ENCODE data around the gene PEG3. TPM values are rescaled to one million over a fixed set of nuclear protein-coding genes. Genes with fewer than 3 reads are reported as not detected.

Gene PEG3
- total RNA-seq, 1 experiment from 2014 or later: 0.83 TPM

DNA sequence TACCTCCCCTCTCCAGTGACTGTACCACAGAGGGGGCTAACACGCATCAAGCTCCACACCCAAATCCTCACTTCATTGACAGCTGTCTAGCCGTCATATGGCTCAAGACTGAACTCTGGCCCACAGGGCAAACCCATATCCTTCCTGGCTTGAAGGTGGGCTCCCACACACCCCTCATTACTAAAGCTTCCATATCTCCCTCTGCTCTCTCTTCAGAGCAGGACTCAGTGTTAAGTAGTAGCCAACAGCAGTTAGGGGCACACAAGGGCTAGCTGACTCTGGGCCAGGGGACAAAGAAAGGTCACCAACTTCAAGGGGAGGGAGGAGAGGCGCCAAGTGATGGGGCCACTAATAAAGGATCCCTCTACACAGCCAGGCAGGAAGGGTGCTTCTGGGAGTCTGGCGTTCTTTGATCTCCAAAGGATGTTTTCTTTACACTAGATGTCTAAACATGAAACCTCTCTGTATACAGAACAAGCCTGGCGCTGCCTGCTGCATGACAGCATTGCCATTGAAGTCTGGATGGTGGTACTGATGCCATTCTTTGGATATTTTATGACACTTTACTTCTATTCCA is 8.1 kb downstream of the PEG3 start (continued):
- TF ChIP-seq, protein P1, sequence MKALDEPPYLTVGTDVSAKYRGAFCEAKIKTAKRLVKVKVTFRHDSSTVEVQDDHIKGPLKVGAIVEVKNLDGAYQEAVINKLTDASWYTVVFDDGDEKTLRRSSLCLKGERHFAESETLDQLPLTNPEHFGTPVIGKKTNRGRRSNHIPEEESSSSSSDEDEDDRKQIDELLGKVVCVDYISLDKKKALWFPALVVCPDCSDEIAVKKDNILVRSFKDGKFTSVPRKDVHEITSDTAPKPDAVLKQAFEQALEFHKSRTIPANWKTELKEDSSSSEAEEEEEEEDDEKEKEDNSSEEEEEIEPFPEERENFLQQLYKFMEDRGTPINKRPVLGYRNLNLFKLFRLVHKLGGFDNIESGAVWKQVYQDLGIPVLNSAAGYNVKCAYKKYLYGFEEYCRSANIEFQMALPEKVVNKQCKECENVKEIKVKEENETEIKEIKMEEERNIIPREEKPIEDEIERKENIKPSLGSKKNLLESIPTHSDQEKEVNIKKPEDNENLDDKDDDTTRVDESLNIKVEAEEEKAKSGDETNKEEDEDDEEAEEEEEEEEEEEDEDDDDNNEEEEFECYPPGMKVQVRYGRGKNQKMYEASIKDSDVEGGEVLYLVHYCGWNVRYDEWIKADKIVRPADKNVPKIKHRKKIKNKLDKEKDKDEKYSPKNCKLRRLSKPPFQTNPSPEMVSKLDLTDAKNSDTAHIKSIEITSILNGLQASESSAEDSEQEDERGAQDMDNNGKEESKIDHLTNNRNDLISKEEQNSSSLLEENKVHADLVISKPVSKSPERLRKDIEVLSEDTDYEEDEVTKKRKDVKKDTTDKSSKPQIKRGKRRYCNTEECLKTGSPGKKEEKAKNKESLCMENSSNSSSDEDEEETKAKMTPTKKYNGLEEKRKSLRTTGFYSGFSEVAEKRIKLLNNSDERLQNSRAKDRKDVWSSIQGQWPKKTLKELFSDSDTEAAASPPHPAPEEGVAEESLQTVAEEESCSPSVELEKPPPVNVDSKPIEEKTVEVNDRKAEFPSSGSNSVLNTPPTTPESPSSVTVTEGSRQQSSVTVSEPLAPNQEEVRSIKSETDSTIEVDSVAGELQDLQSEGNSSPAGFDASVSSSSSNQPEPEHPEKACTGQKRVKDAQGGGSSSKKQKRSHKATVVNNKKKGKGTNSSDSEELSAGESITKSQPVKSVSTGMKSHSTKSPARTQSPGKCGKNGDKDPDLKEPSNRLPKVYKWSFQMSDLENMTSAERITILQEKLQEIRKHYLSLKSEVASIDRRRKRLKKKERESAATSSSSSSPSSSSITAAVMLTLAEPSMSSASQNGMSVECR (CRISPR knock-in tag; IDR thresholded peaks at IDR 0.05; ENCODE audit: borderline replicate concordance): no peak
- TF ChIP-seq ZNF423 (CRISPR knock-in tag; IDR thresholded peaks at IDR 0.05) (no peak), ESRRA (CRISPR knock-in tag; IDR thresholded peaks at IDR 0.05; ENCODE audit: borderline replicate concordance) (no peak), SOX15 (CRISPR knock-in tag; IDR thresholded peaks at IDR 0.05) (no peak), TCF7 (CRISPR knock-in tag; IDR thresholded peaks at IDR 0.05; ENCODE audit: low read depth) (no peak), ERG (CRISPR knock-in tag; IDR thresholded peaks at IDR 0.05) (no peak), GTF2I (CRISPR knock-in tag; conservative IDR thresholded peaks at IDR 0.05) (no peak), ZMAT4 (CRISPR knock-in tag; IDR thresholded peaks at IDR 0.05) (no peak), STAT6 (CRISPR knock-in tag; conservative IDR thresholded peaks at IDR 0.05; ENCODE audit: low read depth) (no peak)
- TF ChIP-seq, protein P2, sequence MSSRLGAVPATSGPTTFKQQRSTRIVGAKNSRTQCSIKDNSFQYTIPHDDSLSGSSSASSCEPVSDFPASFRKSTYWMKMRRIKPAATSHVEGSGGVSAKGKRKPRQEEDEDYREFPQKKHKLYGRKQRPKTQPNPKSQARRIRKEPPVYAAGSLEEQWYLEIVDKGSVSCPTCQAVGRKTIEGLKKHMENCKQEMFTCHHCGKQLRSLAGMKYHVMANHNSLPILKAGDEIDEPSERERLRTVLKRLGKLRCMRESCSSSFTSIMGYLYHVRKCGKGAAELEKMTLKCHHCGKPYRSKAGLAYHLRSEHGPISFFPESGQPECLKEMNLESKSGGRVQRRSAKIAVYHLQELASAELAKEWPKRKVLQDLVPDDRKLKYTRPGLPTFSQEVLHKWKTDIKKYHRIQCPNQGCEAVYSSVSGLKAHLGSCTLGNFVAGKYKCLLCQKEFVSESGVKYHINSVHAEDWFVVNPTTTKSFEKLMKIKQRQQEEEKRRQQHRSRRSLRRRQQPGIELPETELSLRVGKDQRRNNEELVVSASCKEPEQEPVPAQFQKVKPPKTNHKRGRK (CRISPR knock-in tag; IDR thresholded peaks at IDR 0.05; ENCODE audit: borderline replicate concordance): no peak

DNA sequence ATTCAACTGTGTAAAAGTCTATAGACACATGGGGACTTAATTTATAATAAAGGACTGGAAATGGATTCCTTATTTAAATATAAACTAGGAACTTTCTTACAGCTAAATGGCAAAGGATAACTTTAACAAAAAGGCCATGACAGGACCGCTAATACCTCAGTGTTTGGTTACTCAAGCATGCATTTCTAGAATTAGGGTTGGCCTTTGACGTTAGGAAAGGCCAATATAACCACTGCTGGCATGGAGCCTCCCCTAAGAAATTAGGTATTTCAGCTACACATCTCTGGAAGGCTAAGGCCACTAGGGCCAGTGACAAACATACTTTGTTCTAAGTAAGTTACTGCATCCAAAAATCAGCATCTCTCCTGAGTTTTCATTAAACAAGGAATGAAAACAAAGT is 9.3 kb downstream of the PEG3 start:
- DNase-seq (ENCODE audit: low spot score) (no peak), ATAC-seq (no peak)
- H3K9me3 Mint-ChIP-seq: peaks cover 93% of the 10 kb centered on the region
- ChIA-PET POLR2A (no interaction called here), CTCF (no interaction called here)
- H3K36me3 Mint-ChIP-seq: peaks cover 81% of the 10 kb centered on the region
- peaks cover 4% of the 10 kb centered on the region for H3K27me3 Mint-ChIP-seq (ENCODE audit: low read depth)
- no peak overlapping the region for H3K4me3 Mint-ChIP-seq
- no peaks in the 10 kb centered on the region for H3K4me1 Mint-ChIP-seq
- TF ChIP-seq ZNF219 (CRISPR knock-in tag; IDR thresholded peaks at IDR 0.05; ENCODE audit: borderline replicate concordance) (no peak), ELF4 (CRISPR knock-in tag; IDR thresholded peaks at IDR 0.05; ENCODE audit: low read depth) (no peak), SMAD3 (CRISPR knock-in tag; IDR thresholded peaks at IDR 0.05; ENCODE audit: borderline replicate concordance) (no peak), ZBTB43 (CRISPR knock-in tag; IDR thresholded peaks at IDR 0.05) (no peak), NFE2L1 (CRISPR knock-in tag; IDR thresholded peaks at IDR 0.05) (no peak), ETV6 (CRISPR knock-in tag; IDR thresholded peaks at IDR 0.05) (no peak), NFYB (CRISPR knock-in tag; conservative IDR thresholded peaks at IDR 0.05; ENCODE audit: low read depth) (no peak), PRRX2 (CRISPR knock-in tag; IDR thresholded peaks at IDR 0.05) (no peak), ESRRA (CRISPR knock-in tag; IDR thresholded peaks at IDR 0.05; ENCODE audit: borderline replicate concordance) (no peak)
- H3K27ac Mint-ChIP-seq: no peak overlapping the region

Measured in WTC11 (cell line).